WERI-Rb-1 (cell line): Measurements from ENCODE around the gene RAB3IL1.
"Not testable (repeated sequence)": the region's sequence is repeated elsewhere in the genome, so short reads cannot be mapped to it uniquely, and the experiment has no call there.

Source experiments
- DNase-seq: peaks from one replicate; pipeline ENCODE4 v3.0.0-alpha.2; 2020
- H3K27ac ChIP-seq: fragments of 250-450 bp; sonication (Bioruptor Pico); 2 replicates; pipeline ENCODE4 v1.5.1; 2020; ENCODE audit warnings: mild to moderate bottlenecking, moderate library complexity
- H3K27me3 ChIP-seq: fragments of 250-450 bp; sonication (Bioruptor Pico); 2 replicates; pipeline ENCODE4 v1.5.1; 2021; ENCODE audit warnings: mild to moderate bottlenecking, low read depth, moderate library complexity; ENCODE audit not compliant: insufficient read depth, severe bottlenecking
- H3K36me3 ChIP-seq: fragments of 250-450 bp; sonication (Bioruptor Pico); 2 replicates; pipeline ENCODE4 v1.5.1; 2020; ENCODE audit warnings: mild to moderate bottlenecking, moderate library complexity
- H3K4me3 ChIP-seq: 2 replicates; pipeline ENCODE4 v1.5.1; 2011; ENCODE audit warnings: low read depth, mild to moderate bottlenecking, control low read depth, low read length
- H3K9me3 ChIP-seq: fragments of 250-450 bp; sonication (Bioruptor Pico); 2 replicates; pipeline ENCODE4 v1.5.1; 2021; ENCODE audit warnings: mild to moderate bottlenecking, moderate library complexity; ENCODE audit not compliant: severe bottlenecking
- TF ChIP-seq, protein P1 (sequence below): IDR thresholded peaks from 2 replicates; pipeline ENCODE4 v1.5.1; 2011; ENCODE audit warnings: low read depth, mild to moderate bottlenecking, control low read depth, inconsistent platforms, low read length

RAB3IL1 gene, protein sequence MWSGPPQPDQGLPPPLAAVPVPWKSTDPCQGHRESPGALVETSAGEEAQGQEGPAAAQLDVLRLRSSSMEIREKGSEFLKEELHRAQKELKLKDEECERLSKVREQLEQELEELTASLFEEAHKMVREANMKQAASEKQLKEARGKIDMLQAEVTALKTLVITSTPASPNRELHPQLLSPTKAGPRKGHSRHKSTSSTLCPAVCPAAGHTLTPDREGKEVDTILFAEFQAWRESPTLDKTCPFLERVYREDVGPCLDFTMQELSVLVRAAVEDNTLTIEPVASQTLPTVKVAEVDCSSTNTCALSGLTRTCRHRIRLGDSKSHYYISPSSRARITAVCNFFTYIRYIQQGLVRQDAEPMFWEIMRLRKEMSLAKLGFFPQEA

GRCh38 chr11:61917334-61918109 is at the start of gene RAB3IL1:
RAB3IL1 (minus strand) TSS chr11:61917566; CDS start chr11:61917367, 199 bp downstream.
- TF ChIP-seq, protein P1, sequence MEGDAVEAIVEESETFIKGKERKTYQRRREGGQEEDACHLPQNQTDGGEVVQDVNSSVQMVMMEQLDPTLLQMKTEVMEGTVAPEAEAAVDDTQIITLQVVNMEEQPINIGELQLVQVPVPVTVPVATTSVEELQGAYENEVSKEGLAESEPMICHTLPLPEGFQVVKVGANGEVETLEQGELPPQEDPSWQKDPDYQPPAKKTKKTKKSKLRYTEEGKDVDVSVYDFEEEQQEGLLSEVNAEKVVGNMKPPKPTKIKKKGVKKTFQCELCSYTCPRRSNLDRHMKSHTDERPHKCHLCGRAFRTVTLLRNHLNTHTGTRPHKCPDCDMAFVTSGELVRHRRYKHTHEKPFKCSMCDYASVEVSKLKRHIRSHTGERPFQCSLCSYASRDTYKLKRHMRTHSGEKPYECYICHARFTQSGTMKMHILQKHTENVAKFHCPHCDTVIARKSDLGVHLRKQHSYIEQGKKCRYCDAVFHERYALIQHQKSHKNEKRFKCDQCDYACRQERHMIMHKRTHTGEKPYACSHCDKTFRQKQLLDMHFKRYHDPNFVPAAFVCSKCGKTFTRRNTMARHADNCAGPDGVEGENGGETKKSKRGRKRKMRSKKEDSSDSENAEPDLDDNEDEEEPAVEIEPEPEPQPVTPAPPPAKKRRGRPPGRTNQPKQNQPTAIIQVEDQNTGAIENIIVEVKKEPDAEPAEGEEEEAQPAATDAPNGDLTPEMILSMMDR: no peak
- no peaks in the 10 kb centered on the region for H3K36me3 ChIP-seq
- DNase-seq: peak; percentile 54
- no peaks in the 10 kb centered on the region for H3K9me3 ChIP-seq
- no peak within 1 kb of the TSS for H3K27ac ChIP-seq
- peak within 1 kb of the TSS; percentile 42 for H3K4me3 ChIP-seq
- H3K27me3 ChIP-seq: no peaks in the 10 kb centered on the region

DNA sequence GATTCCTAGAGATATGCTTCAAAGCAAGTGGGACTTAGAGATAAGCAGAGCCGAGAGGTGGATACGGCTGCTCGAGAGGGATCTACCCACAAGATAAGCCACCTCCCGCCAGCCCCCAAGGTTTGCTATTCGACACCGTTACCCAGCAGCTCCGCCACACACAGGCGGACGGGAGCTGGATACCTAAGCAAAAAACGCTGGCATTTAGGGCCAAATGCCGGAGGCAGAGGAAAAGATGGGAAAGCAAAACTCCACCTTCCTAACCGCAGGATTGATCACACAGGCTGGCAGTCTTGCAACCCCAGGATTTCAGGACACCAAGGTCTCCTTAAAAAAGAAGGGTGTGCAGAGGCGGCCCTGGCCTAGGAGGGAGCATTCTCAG is 49.4 kb upstream of the RAB3IL1 start:
- TF ChIP-seq, protein P1: no peak
- peak overlapping the region; percentile 98 for H3K27ac ChIP-seq
- DNase-seq: peak; percentile 31
- H3K27me3 ChIP-seq: no peaks in the 10 kb centered on the region
- no peaks in the 10 kb centered on the region for H3K9me3 ChIP-seq
- H3K4me3 ChIP-seq: peak overlapping the region; percentile 78
- peaks cover 40% of the 10 kb centered on the region for H3K36me3 ChIP-seq

GRCh38 chr11:61964666-61965271 is 47.4 kb upstream of the RAB3IL1 start:
- not testable (repeated sequence) for H3K4me3 ChIP-seq, H3K27ac ChIP-seq, DNase-seq, H3K27me3 ChIP-seq, H3K9me3 ChIP-seq
- H3K36me3 ChIP-seq: peaks cover 40% of the 10 kb centered on the region

DNA sequence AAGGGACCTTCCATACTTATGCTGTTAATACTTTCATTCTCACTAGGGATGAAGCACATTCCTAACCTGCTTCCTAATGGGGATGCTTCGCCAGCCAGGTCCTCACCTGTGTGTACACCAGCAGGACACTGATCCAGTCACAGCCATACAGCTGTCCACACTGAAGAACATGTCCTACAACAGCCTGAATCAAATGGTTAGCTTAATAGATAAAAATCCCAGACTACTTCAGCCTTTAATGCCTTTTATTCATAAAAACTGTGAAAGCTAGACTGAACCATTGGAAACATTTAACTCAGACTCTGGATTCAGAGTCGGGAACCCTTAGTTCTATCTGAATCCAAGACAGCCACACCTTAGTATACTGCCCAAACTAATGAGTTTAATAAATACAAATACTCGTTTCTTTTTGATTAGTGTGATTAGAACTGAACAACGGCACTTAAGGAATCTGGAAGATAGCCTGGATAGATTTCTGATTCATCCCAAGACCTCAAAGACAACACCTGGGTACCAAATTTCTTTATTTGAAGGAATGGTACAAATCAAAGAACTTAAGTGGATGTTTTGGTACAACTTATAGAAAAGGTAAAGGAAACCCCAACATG is 46.8 kb upstream of the RAB3IL1 start:
- Histone ChIP-seq H3K27me3 (no peaks in the 10 kb centered on the region), H3K27ac (no peak overlapping the region), H3K4me3 (no peak overlapping the region), H3K9me3 (no peaks in the 10 kb centered on the region), H3K36me3 (peaks cover 40% of the 10 kb centered on the region)
- TF ChIP-seq, protein P1: no peak
- DNase-seq: no peak

- TF ChIP-seq, protein P1: no peak
- H3K4me3 ChIP-seq: no peak overlapping the region
- DNase-seq: no peak
These were observed 46.1 kb upstream of the RAB3IL1 start for GRCh38 chr11:61963282-61964057.

More at GRCh38 chr11:61963282-61964057, 46.1 kb upstream of the RAB3IL1 start:
- Histone ChIP-seq H3K27ac (no peak overlapping the region), H3K27me3 (no peaks in the 10 kb centered on the region), H3K9me3 (no peaks in the 10 kb centered on the region), H3K36me3 (peaks cover 40% of the 10 kb centered on the region)
